Panc1 (cell line): ENCODE results near the gene FBLN7. TPM values are rescaled to one million over a fixed set of nuclear protein-coding genes. Genes with fewer than 3 reads are reported as not detected.

Source experiments
- ATAC-seq: fragments of 200-7000 bp; cut with Tn5 transposase; 2 replicates; pipeline ENCODE4 v1.9.1; 2020; ENCODE audit warnings: mild to moderate bottlenecking, moderate library complexity
- BruUV-seq: library from RNA; stranded (reverse); fragments of 400-500 nt; replicated peaks from 2 replicates; lab custom pipeline; 2021; lab: Mats Ljungman, UMichigan
- CTCF ChIA-PET: fragments of 300-600 bp; sonication (Branson Sonifier 250); formaldehyde crosslinking; loops from one replicate; lab custom pipeline; 2022; ENCODE audit warnings: antibody characterized with exemption; lab: Charles Lee
- POLR2A ChIA-PET: fragments of 300-600 bp; sonication (Branson Sonifier 250); formaldehyde crosslinking; loops from one replicate; lab custom pipeline; 2022; ENCODE audit warnings: antibody characterized with exemption; lab: Charles Lee
- DNase-seq: peaks from one replicate; pipeline ENCODE4 v3.0.0-alpha.2; 2010; ENCODE audit warnings: low read depth, low spot score
- H3K27ac ChIP-seq: 2 replicates; pipeline ENCODE4 v1.5.1; 2011; ENCODE audit warnings: mild to moderate bottlenecking, low read length, inconsistent platforms
- H3K27me3 ChIP-seq: fragments of 200-500 bp; sonication (Bioruptor generic); 2 replicates; pipeline ENCODE4 v1.6.0; 2014; ENCODE audit warnings: low read length, inconsistent platforms; ENCODE audit not compliant: control insufficient read depth, insufficient read depth
- H3K36me3 ChIP-seq: fragments of 200-500 bp; sonication (Bioruptor generic); 2 replicates; pipeline ENCODE4 v1.5.1; 2014; ENCODE audit warnings: inconsistent platforms, mild to moderate bottlenecking, low read length, moderate library complexity; ENCODE audit not compliant: control insufficient read depth, insufficient read depth
- H3K4me1 ChIP-seq: 2 replicates; pipeline ENCODE4 v1.5.1; 2011; ENCODE audit warnings: inconsistent platforms, mild to moderate bottlenecking, low read length, moderate library complexity; ENCODE audit not compliant: control insufficient read depth, insufficient read depth
- H3K4me3 ChIP-seq, 2 experiments: 2 replicates each; pipeline ENCODE4 v1.5.1; 2011 to 2012; ENCODE audit warnings: low read depth in 2 of 2, low read length in 2 of 2, mild to moderate bottlenecking in 2 of 2, inconsistent platforms in 1 of 2, moderate library complexity in 1 of 2
- H3K9me3 ChIP-seq: fragments of 200-500 bp; sonication (Bioruptor generic); 2 replicates; pipeline ENCODE4 v1.5.1; 2014; ENCODE audit warnings: low read depth, mild to moderate bottlenecking, inconsistent platforms, low read length, moderate library complexity; ENCODE audit not compliant: control insufficient read depth, insufficient read depth
- CTCF ChIP-seq: fragments of 450-650 bp; IDR thresholded peaks from 2 replicates; pipeline ENCODE4 v1.5.1; 2017; ENCODE audit warnings: mild to moderate bottlenecking
- POLR2AphosphoS5 ChIP-seq: IDR thresholded peaks from 2 replicates; pipeline ENCODE4 v1.6.1; 2012; ENCODE audit warnings: mild to moderate bottlenecking, low read depth, low read length, moderate library complexity
- REST ChIP-seq, 2 experiments: IDR thresholded peaks; 2 replicates each; pipeline ENCODE4 v1.6.1; 2011 to 2012; ENCODE audit warnings: low read depth in 2 of 2, control low read depth in 1 of 2, low read length in 1 of 2, mild to moderate bottlenecking in 1 of 2, moderate library complexity in 1 of 2; ENCODE audit not compliant: insufficient read depth in 1 of 2
- SIN3A ChIP-seq: IDR thresholded peaks from 2 replicates; pipeline ENCODE4 v1.6.1; 2012; ENCODE audit warnings: low read depth, mild to moderate bottlenecking, low read length, moderate library complexity, borderline replicate concordance; ENCODE audit not compliant: insufficient read depth
- TCF7L2 ChIP-seq: IDR thresholded peaks from 2 replicates; pipeline ENCODE4 v1.6.1; 2011; ENCODE audit warnings: mild to moderate bottlenecking, low read depth, low read length, inconsistent platforms
- in situ Hi-C: cut with HindIII; loops from 2 replicates; pipeline ENCODE4 v1.10.0; 2016; ENCODE audit warnings: low sequenced_read_pairs, low pct_unique_long_range_greater_than_20kb
- intact Hi-C: fragments of 100-400 bp; cut with micrococcal nuclease; formaldehyde crosslinking; loops from one replicate; pipeline ENCODE4 v1.10.0; 2022; ENCODE audit not compliant: unreplicated experiment
- total RNA-seq: library from RNA; stranded (reverse); gene quantifications from one replicate; pipeline ENCODE4 v1.2.1, GENCODE V29; 2021; ENCODE audit not compliant: unreplicated experiment

Gene FBLN7
- total RNA-seq, 1 experiment from 2014 or later: 0.95 TPM

GRCh38 chr2:112183327-112184025 lies 45.3 kb downstream of the FBLN7 start:
- no TSS peak for BruUV-seq
- intact Hi-C loops (no loop called here), in situ Hi-C loops (no loop called here)
- Histone ChIP-seq H3K4me3 (no peak overlapping the region), H3K27ac (no peak overlapping the region), H3K9me3 (no peaks in the 10 kb centered on the region), H3K4me1 (no peaks in the 10 kb centered on the region), H3K36me3 (no peaks in the 10 kb centered on the region), H3K27me3 (no peaks in the 10 kb centered on the region)
- ChIA-PET POLR2A (no interaction called here), CTCF (no interaction called here)
- ATAC-seq (no peak), DNase-seq (no peak)
- TF ChIP-seq SIN3A (no peak), REST (IDR thresholded peaks at IDR 0.05; ENCODE audit: insufficient read depth in 1 of 2, low read depth in 2 of 2, low read length in 1 of 2) (no peak)

DNA sequence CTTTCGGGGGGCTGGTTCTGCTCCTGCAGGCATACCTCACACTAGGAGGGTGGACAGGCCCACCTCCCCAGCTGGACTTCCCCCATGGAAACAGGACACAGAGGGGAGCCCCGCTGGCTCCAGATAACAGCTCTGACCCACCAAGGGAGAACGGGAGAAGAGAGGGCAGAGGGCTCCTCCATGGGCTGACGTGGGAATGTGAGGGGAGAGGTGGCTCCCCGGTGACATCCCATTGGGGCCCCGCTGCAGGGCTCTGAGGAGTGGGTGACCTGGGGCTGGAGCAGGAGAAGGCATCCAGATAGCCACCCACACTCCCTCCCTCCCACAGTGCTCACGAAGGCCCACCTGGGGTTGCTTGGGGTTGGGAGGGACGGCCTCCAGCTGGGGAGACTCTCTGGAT lies 45.9 kb downstream of the FBLN7 start:
- intact Hi-C loops: no loop called here
- Histone ChIP-seq H3K36me3 (no peaks in the 10 kb centered on the region), H3K4me3 (no peak overlapping the region), H3K9me3 (no peaks in the 10 kb centered on the region), H3K4me1 (no peaks in the 10 kb centered on the region), H3K27ac (no peak overlapping the region), H3K27me3 (no peaks in the 10 kb centered on the region)
- no peak for ATAC-seq
- DNase-seq: no peak
- ChIA-PET CTCF (no interaction called here), POLR2A (no interaction called here)
- TF ChIP-seq POLR2AphosphoS5 (no peak), TCF7L2 (no peak), SIN3A (no peak), REST (IDR thresholded peaks at IDR 0.05; ENCODE audit: insufficient read depth in 1 of 2, low read depth in 2 of 2, low read length in 1 of 2) (no peak), CTCF (no peak)
- in situ Hi-C loops: no loop called here
- no TSS peak for BruUV-seq
